Epithelial cell of esophagus (primary cell): Measurements from ENCODE around the gene PARP16.

ENCODE experiments used
- DNase-seq: peaks from one replicate; pipeline ENCODE4 v3.0.0; 2010; ENCODE audit warnings: low read depth
- H3K4me3 ChIP-seq: 2 replicates; pipeline ENCODE4 v1.5.1; 2011; ENCODE audit warnings: mild to moderate bottlenecking, low read length, control low read depth
- TF ChIP-seq, protein P1 (sequence below): IDR thresholded peaks from 2 replicates; pipeline ENCODE4 v1.5.1; 2011; ENCODE audit warnings: low read depth, mild to moderate bottlenecking, low read length, control low read depth, inconsistent platforms; ENCODE audit not compliant: insufficient read depth; ENCODE audit errors: missing control alignments

Gene PARP16

DNA sequence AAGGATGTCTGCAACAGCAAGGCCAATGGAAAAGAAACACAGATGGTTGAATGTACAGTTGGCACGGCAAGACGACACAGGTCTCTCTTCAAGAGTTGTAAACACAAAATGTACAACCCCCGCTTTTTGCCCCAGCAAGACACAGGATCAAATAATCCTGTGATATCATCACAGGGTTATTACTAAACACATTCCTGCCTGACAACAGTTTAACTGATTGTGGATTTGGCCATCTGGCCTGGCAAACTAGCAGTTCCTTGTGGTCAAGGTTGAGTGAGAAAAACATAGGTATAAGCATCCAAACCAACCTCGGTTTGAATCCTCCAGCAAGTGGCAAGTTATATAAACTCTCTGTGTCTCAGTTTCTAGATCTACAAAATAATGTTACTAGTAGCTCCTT lies 23.4 kb downstream of the PARP16 start:
- TF ChIP-seq, protein P1, sequence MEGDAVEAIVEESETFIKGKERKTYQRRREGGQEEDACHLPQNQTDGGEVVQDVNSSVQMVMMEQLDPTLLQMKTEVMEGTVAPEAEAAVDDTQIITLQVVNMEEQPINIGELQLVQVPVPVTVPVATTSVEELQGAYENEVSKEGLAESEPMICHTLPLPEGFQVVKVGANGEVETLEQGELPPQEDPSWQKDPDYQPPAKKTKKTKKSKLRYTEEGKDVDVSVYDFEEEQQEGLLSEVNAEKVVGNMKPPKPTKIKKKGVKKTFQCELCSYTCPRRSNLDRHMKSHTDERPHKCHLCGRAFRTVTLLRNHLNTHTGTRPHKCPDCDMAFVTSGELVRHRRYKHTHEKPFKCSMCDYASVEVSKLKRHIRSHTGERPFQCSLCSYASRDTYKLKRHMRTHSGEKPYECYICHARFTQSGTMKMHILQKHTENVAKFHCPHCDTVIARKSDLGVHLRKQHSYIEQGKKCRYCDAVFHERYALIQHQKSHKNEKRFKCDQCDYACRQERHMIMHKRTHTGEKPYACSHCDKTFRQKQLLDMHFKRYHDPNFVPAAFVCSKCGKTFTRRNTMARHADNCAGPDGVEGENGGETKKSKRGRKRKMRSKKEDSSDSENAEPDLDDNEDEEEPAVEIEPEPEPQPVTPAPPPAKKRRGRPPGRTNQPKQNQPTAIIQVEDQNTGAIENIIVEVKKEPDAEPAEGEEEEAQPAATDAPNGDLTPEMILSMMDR: no peak
- H3K4me3 ChIP-seq: no peak overlapping the region
- DNase-seq: no peak

DNA sequence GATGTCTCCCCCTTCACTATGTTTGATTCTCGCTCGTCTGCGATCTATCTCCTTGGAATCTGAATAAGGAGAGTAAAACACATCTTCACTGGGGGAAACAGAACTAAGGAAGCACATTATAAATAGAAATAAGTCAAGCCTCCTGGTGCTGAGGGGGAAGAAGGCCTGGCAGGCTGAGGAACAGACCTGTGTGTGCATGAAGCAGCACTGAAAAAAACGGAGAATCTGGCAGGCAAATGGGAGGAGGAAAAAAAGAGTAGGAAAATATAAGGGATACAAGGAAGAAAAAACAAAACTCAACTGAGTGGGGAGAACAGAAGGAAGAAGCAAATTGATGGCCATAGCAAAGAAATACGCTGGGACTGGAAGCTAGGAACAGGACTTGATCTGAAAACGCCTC lies 25.7 kb downstream of the PARP16 start:
- no peak overlapping the region for H3K4me3 ChIP-seq
- DNase-seq: no peak
- TF ChIP-seq, protein P1: no peak

DNA sequence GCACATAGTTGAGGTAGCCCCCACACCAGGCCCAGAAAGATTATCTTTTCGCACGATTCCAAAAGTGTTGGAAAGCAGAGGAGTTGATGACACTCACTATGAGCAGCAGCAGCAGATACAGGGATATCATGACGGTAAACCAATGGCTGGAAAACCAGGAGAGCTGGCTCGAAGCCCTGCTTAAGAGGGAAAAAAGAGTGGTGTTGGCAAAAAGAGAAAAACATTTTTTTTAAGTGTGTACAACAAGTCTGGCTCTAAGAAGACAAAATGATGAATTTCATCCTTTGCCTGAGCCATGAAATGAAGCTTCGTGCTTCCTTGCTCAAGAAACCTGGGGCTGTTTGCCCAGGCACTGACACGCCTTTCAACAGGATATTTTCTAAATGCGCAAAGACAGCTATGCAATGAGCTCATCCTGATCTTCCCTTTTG lies 27.3 kb downstream of the PARP16 start:
- no peak overlapping the region for H3K4me3 ChIP-seq
- TF ChIP-seq, protein P1: no peak
- no peak for DNase-seq

DNA sequence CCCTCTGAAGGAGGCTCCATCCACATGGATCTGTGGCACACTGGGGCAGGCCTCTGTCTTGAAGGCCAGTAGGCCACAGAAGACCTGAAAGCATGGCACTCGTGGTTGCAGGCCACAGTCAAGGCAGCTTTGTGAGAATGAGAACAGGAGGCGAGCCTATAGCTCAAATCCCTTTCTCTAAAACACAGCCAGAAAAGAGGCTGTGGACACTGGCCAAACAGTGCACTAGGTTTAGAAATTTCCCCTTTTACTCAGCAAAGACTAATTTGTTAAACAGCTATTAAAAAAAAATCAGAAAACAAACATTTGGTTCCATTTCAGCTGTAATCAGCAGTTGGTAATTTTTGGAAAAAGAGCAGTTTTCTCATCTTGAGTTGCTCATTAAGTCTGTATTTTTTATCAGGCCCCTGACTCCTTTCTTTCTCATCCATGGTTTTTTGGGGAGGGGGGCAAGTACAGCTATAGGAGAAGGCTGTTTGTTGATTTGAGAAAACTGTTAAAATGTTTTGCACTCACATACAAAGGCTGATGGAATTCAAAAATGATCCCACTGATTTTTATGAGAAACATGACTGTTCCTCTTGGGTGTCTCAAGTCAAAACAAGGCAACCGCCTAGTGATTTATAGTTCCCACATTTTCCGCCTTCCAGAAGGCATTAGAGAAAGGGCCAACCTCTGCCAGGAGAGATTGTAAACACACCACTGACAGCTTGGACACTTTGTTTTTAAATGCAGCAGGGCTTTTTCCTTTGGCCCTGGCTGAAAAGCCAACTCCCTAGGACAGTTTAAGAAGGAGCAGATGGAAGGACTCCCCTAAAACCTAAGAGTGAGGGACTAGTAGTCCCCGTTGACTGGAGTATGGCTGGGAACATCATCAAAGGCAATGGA lies 28.1 kb downstream of the PARP16 start:
- no peak for DNase-seq
- no peak overlapping the region for H3K4me3 ChIP-seq
- TF ChIP-seq, protein P1: no peak

DNA sequence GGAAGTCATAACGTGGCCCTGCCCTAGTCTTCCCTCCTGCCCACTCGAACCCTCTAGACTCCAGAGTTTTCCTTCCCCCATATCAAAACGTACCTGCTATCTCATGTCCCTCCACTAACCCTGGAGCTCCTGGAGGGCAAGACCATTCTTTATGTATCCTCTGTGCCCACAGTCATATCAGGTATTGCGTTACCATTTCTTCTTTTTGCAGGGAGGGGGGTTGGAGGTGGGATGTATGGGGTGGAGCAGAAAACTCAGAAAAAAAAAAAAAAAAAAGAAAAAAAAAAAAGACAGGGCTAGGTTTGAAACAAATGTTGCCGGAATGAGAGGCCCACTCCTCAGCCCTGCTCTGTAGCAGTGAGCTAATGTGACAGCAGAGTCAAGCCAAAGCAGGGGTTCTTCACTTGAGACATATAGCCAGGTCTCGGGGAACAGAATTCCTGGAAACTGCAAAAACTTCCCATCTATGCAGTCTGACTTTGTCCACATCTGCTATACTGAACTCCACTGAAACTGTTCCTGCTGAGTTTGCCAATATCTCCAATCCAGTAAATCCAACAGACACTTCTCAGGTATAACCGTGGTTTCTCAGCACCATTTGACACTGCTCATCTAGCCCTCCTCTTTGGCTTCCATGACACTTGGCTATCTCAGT lies 31.1 kb downstream of the PARP16 start:
- no peak for DNase-seq
- TF ChIP-seq, protein P1: no peak
- H3K4me3 ChIP-seq: no peak overlapping the region

DNA sequence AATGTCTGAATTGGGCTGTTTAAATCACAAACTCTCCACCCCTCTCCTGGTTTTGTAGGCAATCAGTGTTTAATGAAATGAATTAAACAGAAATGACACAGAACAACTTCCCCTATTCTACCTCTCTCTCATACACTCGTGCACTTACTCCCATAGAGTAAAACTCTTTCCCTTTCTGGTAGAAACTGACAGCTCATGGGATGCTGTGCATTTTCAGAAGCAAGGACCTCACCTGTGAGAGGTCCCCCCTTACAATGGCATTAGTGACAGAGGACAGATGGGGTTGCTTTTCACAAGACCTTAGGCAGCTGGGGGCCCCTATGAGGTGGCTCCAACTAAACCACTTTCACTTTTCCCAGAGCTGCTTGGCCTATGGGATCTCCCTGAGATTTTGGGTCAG lies 31.9 kb downstream of the PARP16 start:
- TF ChIP-seq, protein P1: no peak
- DNase-seq: no peak
- H3K4me3 ChIP-seq: no peak overlapping the region

DNA sequence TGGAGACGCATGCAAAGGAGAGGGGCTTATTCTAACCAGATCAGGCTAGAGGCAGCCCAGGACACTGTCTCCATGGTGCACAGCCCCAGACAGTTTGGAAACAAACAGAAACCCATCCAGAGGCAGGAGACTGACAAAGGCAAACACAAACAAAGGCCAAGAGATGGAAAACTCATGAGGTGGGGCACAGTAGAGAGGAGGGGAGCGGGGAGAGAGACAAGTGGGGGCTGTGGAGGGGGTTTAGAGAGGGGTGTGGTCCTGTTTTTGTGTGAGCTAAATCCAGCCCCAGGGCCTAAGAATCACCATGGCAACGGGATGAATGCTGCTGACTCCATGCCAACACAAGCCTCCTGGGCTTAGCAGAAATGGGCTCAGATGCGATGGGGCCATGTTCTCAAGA lies 32.3 kb downstream of the PARP16 start:
- no peak overlapping the region for H3K4me3 ChIP-seq
- TF ChIP-seq, protein P1: no peak
- DNase-seq: no peak
